ENCODE results near the gene ANKS1A.
A peak's percentile ranks its signal among the peaks of the same experiment; 100 is the strongest.

ANKS1A gene

DNA sequence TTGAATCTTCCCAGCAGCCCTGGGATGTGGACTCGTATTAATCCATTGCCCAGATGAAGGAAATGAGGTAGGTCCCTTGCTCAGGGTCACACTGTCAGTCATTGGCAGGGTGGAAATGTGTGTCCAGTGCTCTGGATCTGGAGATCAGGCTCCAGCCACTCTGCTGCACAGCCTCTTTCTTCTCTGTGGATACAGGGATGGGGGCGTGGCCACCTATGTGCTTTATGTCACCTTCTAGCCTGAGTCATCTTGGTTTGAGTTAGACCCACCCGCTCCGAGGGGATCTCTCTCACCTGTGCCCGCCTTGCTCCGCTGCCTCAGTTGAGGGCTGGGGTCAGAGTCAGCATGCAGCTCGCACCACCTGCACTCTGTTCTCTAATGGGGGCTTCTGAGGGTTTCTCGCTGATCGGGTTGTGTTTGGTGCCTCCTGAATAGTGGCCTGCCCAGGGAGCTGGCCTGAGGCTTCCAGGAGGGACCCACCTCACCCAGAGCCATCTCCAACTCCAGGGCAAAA, 172.1 kb downstream of the ANKS1A start:
- no peak overlapping the region for H3K4me3 ChIP-seq (replicated peaks in 1 of 2; ENCODE audit: low read depth in 2 of 2, low read length in 2 of 2)
- no peak for DNase-seq (ENCODE audit: low read depth in 2 of 2)
- TF ChIP-seq, protein P1, sequence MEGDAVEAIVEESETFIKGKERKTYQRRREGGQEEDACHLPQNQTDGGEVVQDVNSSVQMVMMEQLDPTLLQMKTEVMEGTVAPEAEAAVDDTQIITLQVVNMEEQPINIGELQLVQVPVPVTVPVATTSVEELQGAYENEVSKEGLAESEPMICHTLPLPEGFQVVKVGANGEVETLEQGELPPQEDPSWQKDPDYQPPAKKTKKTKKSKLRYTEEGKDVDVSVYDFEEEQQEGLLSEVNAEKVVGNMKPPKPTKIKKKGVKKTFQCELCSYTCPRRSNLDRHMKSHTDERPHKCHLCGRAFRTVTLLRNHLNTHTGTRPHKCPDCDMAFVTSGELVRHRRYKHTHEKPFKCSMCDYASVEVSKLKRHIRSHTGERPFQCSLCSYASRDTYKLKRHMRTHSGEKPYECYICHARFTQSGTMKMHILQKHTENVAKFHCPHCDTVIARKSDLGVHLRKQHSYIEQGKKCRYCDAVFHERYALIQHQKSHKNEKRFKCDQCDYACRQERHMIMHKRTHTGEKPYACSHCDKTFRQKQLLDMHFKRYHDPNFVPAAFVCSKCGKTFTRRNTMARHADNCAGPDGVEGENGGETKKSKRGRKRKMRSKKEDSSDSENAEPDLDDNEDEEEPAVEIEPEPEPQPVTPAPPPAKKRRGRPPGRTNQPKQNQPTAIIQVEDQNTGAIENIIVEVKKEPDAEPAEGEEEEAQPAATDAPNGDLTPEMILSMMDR (IDR thresholded peaks at IDR 0.05; ENCODE audit: low read depth, low read length), result no peak

DNA sequence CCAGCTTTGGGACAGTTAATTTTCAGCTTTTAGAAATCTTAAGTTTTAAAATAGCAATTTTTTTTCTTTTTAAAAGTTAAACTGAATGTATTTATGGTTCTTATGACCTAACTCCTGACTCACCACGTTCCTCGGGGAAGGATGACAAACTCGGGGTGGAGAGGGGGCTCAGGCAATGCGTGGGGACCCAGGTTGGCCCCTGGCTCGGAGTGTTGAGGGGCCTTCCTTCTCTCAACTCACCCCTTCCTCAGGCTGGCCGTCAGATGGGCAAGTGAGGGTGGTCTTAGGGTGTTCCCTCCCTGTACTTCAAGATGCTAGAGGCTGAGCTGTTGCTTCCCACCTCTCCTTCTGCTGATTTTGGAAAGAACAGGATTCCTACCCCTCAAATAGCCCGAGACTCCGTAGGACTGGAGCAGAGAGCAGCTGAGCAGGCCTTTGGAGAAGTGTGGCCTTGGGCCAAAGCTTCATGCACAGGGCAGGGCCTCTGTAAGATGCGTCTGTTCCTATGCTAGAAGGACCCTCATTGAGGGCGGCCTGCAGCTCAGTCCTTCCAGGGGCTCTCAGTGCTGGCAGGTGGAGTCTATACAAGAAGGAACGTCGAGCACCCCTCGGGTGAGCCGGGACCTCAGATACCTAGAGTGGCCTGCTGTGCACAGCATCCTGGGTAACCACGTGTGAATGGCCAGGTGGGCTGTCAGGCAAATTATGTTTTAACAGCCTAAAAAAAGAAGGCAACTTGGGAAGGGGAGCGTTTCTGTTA, 172.8 kb downstream of the ANKS1A start:
- DNase-seq (ENCODE audit: low read depth in 2 of 2), result no peak
- H3K4me3 ChIP-seq (replicated peaks in 1 of 2; ENCODE audit: low read depth in 2 of 2, low read length in 2 of 2), result no peak overlapping the region
- TF ChIP-seq, protein P1 (IDR thresholded peaks at IDR 0.05; ENCODE audit: low read depth, low read length), result no peak

DNA sequence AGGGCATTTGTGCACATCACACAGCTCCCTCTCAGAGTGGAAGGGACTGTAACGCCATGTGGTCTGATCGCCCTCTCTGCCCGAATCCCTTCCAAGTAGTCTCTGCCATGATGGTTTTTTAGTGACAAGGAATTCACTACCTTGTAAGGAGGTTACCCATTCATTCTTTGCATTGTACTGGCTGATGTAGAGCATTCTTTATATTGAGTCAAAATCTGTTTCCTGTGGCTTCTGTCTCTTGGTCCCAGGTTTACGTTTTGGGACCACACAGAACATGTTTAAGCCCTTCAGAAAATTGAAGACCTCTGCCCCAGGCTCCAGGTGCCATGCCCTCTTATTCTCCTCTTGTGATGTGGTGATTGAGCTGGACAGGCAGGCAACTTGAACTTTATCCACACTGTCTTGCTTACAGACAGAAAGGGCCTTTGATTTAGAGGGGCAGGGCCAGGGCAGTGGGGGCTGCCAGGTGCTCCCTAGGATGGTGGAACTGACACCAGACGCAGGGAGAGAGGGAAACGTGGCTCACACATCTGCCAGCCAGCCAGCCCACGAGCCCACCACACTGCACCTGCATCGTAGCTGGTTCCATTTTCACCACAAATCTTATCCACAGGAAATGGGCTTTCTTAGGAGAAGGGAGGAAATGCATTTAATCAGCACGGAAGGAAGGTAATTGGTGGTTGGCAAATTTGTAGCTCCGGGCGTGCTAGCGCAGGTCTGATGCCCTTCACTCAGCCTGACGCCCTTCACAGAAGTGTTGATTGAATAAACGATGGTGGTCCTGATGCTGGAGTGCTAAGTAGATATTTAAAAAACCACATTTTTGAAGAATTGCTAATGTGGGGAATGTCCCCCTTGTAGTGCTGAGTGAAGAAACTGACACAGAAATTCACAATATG, 173.9 kb downstream of the ANKS1A start:
- no peak overlapping the region for H3K4me3 ChIP-seq (replicated peaks in 1 of 2; ENCODE audit: low read depth in 2 of 2, low read length in 2 of 2)
- no peak for DNase-seq (ENCODE audit: low read depth in 2 of 2)
- TF ChIP-seq, protein P1 (IDR thresholded peaks at IDR 0.05; ENCODE audit: low read depth, low read length), result no peak

DNA sequence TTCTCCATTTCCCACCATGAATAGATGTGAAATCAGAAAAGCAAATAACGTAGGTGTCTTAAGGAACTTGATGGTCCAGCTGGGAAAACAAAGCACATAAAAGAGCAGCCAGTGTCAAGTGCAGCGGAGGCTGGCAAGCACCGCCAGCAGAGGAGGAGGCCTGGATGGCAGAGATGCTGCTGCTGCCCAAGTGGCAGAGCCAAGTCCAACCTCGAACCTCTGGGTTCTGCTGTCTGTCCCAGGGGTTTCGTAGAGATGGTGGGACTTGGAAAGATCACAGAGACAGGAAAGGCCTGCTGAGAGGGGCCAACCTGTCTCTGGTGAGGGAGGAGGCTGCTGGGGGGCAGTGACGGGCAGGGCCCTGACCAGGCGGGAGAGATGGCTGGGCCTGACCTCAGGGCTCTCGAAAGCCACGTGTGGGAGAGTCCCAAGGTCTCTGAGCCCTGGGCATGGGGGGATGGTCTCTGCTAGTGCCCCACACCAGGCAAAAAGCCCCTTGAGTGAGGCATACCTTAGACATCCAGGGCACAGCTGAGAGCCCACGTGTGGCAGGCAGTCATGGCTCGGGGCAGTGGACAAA, 174.7 kb downstream of the ANKS1A start:
- no peak overlapping the region for H3K4me3 ChIP-seq (replicated peaks in 1 of 2; ENCODE audit: low read depth in 2 of 2, low read length in 2 of 2)
- no peak for DNase-seq (ENCODE audit: low read depth in 2 of 2)
- TF ChIP-seq, protein P1 (IDR thresholded peaks at IDR 0.05; ENCODE audit: low read depth, low read length), result no peak

DNA sequence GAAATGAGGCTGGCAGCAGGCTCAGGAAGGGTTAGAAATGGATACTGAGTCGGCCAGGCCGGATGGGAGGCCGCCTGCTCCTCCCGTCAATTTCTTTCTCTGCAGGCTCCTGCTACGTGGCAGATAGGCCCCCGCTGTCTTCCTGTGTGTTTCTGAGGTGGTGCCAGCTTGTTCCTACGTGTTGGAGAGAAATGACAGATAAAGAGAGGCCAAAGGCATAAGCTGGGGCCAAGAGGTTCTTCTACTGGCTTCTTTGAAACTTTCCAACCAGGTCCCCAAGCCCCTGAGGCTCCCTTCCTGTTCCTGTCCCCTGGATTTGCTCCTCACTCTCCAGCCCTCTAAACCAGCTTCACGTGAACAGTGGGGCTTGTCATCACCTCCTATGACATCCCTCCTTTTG, 175.2 kb downstream of the ANKS1A start:
- TF ChIP-seq, protein P1 (IDR thresholded peaks at IDR 0.05; ENCODE audit: low read depth, low read length), result no peak
- peak in 1 of 2 donors; percentile 51 for DNase-seq (ENCODE audit: low read depth in 2 of 2)
- H3K4me3 ChIP-seq (replicated peaks in 1 of 2; ENCODE audit: low read depth in 2 of 2, low read length in 2 of 2), result no peak overlapping the region

DNA sequence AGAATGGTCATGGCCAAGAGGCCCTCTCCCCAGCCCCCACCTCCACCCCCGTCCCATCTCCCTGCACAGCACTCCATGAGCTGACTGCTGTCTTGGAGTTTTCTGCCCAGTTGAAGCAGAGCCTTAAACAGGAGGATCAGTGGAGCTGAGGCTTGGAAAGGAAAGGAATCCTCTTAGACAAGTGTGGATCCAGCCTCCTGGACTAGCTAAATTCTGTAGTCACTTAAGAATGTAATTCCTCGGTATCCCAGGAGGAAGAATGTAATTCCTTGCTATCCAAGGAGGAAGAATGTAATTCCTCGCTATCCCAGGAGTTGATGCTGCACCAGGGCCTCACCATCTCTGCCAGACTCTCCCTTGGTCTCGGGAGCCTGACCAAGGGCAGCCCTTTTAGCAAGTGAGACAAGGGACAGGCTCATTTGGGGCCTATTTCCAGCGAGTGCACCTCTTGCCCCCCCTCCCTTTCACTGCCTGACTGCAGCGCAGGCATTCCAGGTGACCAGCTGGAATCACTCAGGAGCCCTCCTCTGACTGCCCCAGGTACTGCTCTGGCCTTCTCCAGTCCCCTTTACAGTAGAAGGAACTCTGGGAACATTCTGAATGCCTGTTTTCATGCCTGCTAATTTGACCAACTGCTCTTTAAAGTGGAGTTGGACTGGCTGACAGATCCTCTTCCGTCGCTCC, 175.8 kb downstream of the ANKS1A start:
- TF ChIP-seq, protein P1 (IDR thresholded peaks at IDR 0.05; ENCODE audit: low read depth, low read length), result no peak
- DNase-seq (ENCODE audit: low read depth in 2 of 2), result peak in 1 of 2 donors; percentile 8
- no peak overlapping the region for H3K4me3 ChIP-seq (replicated peaks in 1 of 2; ENCODE audit: low read depth in 2 of 2, low read length in 2 of 2)

All from cardiac fibroblast (primary cell).